OCI-LY1 (cell line): ENCODE data around the gene XYLT1.

Source experiments
- CTCF ChIP-seq: fragments of 200-600 bp; sonication (generic), shearing (Covaris generic); IDR thresholded peaks from 2 replicates; pipeline ENCODE4 v1.5.1; 2017; ENCODE audit warnings: mild to moderate bottlenecking, antibody characterized with exemption, low read length, moderate library complexity, mixed read lengths
- EZH2 ChIP-seq: fragments of 200-600 bp; sonication (generic), shearing (Covaris generic); IDR thresholded peaks from 2 replicates; pipeline ENCODE4 v1.8.0; 2017; ENCODE audit warnings: borderline replicate concordance, mixed run types, mild to moderate bottlenecking, antibody characterized with exemption, low read length, moderate library complexity, mixed read lengths

GRCh38 chr16:17469741-17470181 is 999 bp downstream of the XYLT1 start:
- TF ChIP-seq CTCF (no peak), EZH2 (no peak)
